ENCODE results near the gene MSI2.

The MSI2 gene

GRCh38 chr17:57504208-57504607 is 247.9 kb downstream of the MSI2 start:
- TF ChIP-seq PATZ1 (CRISPR knock-in tag; IDR thresholded peaks at IDR 0.05; ENCODE audit: borderline replicate concordance) (no peak), ZFP30 (CRISPR knock-in tag; IDR thresholded peaks at IDR 0.05) (no peak), ZNF565 (CRISPR knock-in tag; conservative IDR thresholded peaks at IDR 0.05; ENCODE audit: low read depth) (no peak), ZC3H10 (CRISPR knock-in tag; IDR thresholded peaks at IDR 0.05) (no peak), TOX (CRISPR knock-in tag; IDR thresholded peaks at IDR 0.05; ENCODE audit: borderline replicate concordance) (no peak), ZNF70 (CRISPR knock-in tag; IDR thresholded peaks at IDR 0.05) (no peak), OSR1 (CRISPR knock-in tag; IDR thresholded peaks at IDR 0.05) (no peak), GLIS3 (CRISPR knock-in tag; IDR thresholded peaks at IDR 0.05) (no peak), CSDC2 (CRISPR knock-in tag; IDR thresholded peaks at IDR 0.05) (no peak), SNAI2 (CRISPR knock-in tag; IDR thresholded peaks at IDR 0.05) (no peak), RARB (CRISPR knock-in tag; IDR thresholded peaks at IDR 0.05) (no peak), POU6F1 (CRISPR knock-in tag; IDR thresholded peaks at IDR 0.05; ENCODE audit: borderline replicate concordance, low read depth) (no peak), CSRNP3 (CRISPR knock-in tag; IDR thresholded peaks at IDR 0.05) (no peak), PPARA (CRISPR knock-in tag; IDR thresholded peaks at IDR 0.05; ENCODE audit: borderline replicate concordance) (no peak), ZFP3 (CRISPR knock-in tag; IDR thresholded peaks at IDR 0.05) (no peak), BACH2 (CRISPR knock-in tag; IDR thresholded peaks at IDR 0.05; ENCODE audit: borderline replicate concordance) (no peak)
- ATAC-seq = no peak

- peak; percentile 47 for ATAC-seq
Observed at GRCh38 chr17:57505841-57506773, 249.8 kb downstream of the MSI2 start.

More at GRCh38 chr17:57505841-57506773, 249.8 kb downstream of the MSI2 start:
- TF ChIP-seq TCF4 (CRISPR knock-in tag; IDR thresholded peaks at IDR 0.05; ENCODE audit: borderline replicate concordance) = peak; percentile 83
- TF ChIP-seq ZNF565 (CRISPR knock-in tag; conservative IDR thresholded peaks at IDR 0.05; ENCODE audit: low read depth) = 0 out of 2 replicates have a peak, but pooled peaks have one; percentile 71
- peak; percentile 81 for TF ChIP-seq TSHZ2 (CRISPR knock-in tag; IDR thresholded peaks at IDR 0.05)
- peak; percentile 49; the same call in 1 of the 2 replicates for TF ChIP-seq ZNF70 (CRISPR knock-in tag; IDR thresholded peaks at IDR 0.05)
- TF ChIP-seq CSRNP3 (CRISPR knock-in tag; IDR thresholded peaks at IDR 0.05) = no peak
- 0 out of 2 replicates have a peak, but pooled peaks have one; percentile 34 for TF ChIP-seq GLIS3 (CRISPR knock-in tag; IDR thresholded peaks at IDR 0.05)
- 0 out of 2 replicates have a peak, but pooled peaks have one; percentile 27 for TF ChIP-seq ZFP3 (CRISPR knock-in tag; IDR thresholded peaks at IDR 0.05)
- no peak for TF ChIP-seq ZNF8 (CRISPR knock-in tag; IDR thresholded peaks at IDR 0.05)
